Gastroesophageal sphincter (tissue), 4 donors: ENCODE measurements around the gene METTL6. TPM values are rescaled to one million over a fixed set of nuclear protein-coding genes. Genes with fewer than 3 reads are reported as not detected.

Source experiments
- ATAC-seq: fragments of 150-250 bp; one replicate; pipeline ENCODE4 v1.9.1; 2016; ENCODE audit warnings: mild to moderate bottlenecking, moderate library complexity
- H3K27ac ChIP-seq, 4 donors: fragments of 200-600 bp; sonication (generic) in 3 of 4; 1 replicate in 3 of 4; 2 replicates in 1 of 4; pipeline ENCODE4 v1.5.1; 2016 to 2019
- H3K27me3 ChIP-seq: fragments of 200-600 bp; sonication (generic); one replicate; pipeline ENCODE4 v1.5.1; 2019
- H3K36me3 ChIP-seq, 2 donors: fragments of 200-600 bp; sonication (generic); one replicate each; pipeline ENCODE4 v1.5.1; 2019; ENCODE audit warnings: control low read depth in 1 of 2
- H3K4me1 ChIP-seq, 3 donors: fragments of 200-600 bp; sonication (generic); 1 replicate in 2 of 3; 2 replicates in 1 of 3; pipeline ENCODE4 v1.5.1; 2016 to 2019; ENCODE audit warnings: control low read depth in 2 of 3
- H3K4me3 ChIP-seq, 2 donors: fragments of 200-600 bp; sonication (generic); one replicate each; pipeline ENCODE4 v1.5.1; 2019; ENCODE audit warnings: mild to moderate bottlenecking in 1 of 2, moderate library complexity in 1 of 2
- H3K9me3 ChIP-seq, 3 donors: fragments of 200-600 bp; sonication (generic); one replicate each; pipeline ENCODE4 v1.5.1; 2017 to 2019; ENCODE audit warnings: control low read depth in 2 of 3
- EP300 ChIP-seq: sonication (generic); formaldehyde crosslinking; IDR thresholded peaks from one replicate; pipeline ENCODE4 v1.6.1; 2017; ENCODE audit warnings: antibody characterized with exemption, mild to moderate bottlenecking
- POLR2A ChIP-seq, 2 donors: fragments of 450-650 bp; IDR thresholded peaks; one replicate each; pipeline ENCODE4 v1.6.1; 2017; ENCODE audit warnings: antibody characterized with exemption in 2 of 2, mild to moderate bottlenecking in 2 of 2, moderate library complexity in 1 of 2
- POLR2AphosphoS5 ChIP-seq: sonication (generic); formaldehyde crosslinking; IDR thresholded peaks from one replicate; pipeline ENCODE4 v1.6.1; 2017; ENCODE audit warnings: antibody characterized with exemption
- WGBS, 2 donors: methylation state at CpG; one replicate each; pipeline ENCODE4 v1.1.5; 2018; ENCODE audit warnings: low coverage in 1 of 2; 5-methylcytosine and 5-hydroxymethylcytosine counted together
- total RNA-seq, 4 donors: library from RNA; depleted of rRNA; stranded (reverse); fragments of >200 nt; gene quantifications; one replicate each; pipeline ENCODE4 v1.1.0, GENCODE V29; 2016
- TF ChIP-seq, protein P1 (sequence below), 4 experiments: fragments of 200-600 bp in 2 of 4; fragments of 450-650 bp in 2 of 4; sonication (generic) in 1 of 4; IDR thresholded peaks; one replicate each; pipeline ENCODE4 v1.5.1; 2017 to 2019; ENCODE audit warnings: antibody characterized with exemption in 4 of 4, mild to moderate bottlenecking in 2 of 4, moderate library complexity in 2 of 4

METTL6 gene, protein sequence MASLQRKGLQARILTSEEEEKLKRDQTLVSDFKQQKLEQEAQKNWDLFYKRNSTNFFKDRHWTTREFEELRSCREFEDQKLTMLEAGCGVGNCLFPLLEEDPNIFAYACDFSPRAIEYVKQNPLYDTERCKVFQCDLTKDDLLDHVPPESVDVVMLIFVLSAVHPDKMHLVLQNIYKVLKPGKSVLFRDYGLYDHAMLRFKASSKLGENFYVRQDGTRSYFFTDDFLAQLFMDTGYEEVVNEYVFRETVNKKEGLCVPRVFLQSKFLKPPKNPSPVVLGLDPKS
- total RNA-seq = 10 to 100 TPM in 3 of 4 donors, 1 to 10 TPM in 1; 9.0 to 17.1 (median 11.7) TPM

DNA sequence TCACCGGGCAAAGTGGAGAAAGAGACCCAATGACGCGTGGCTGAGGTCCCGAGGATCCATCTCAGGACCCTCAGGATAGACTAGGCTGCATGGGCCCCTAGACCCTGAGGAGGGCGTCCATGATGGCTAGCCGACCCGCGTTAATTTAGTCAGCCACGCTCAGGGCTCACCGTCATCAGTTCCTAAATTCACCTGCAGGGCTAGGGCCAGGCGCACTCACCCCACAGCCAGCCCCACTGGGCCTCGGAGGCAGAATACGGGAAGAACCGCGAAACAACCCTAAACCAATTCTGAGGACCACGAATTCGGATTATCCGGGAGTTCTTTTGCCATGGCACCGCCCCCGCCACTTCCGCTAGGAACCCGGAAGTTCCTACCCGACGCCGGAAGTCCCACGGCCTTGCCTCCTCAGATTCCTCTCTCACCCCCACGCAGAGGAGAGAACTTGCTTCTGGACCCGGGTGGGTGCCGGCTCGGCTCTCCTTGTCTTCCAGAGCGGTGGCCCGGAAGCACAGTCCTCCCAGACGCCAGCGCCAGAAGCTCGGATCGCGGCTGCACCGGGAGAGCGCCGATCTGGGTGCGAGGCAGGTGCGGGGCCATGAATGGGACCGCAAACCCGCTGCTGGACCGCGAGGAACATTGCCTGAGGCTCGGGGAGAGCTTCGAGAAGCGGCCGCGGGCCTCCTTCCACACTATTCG lies at the start of gene METTL6, which contains the start of gene EAF1:
Gene METTL6, minus strand, starts transcription at position 363 of the 699 bp plus-strand sequence. CDS start 1,033 bp downstream, outside the sequence.
Gene EAF1, plus strand, starts transcription at position 417 of the 699 bp plus-strand sequence. Its CDS starts 182 bp downstream, at position 599.
- TF ChIP-seq POLR2AphosphoS5 (peak; percentile 69), POLR2A (IDR thresholded peaks at IDR 0.05) (peak in 1 of 2 donors; percentile 25), EP300 (no peak)
- TF ChIP-seq, protein P1, sequence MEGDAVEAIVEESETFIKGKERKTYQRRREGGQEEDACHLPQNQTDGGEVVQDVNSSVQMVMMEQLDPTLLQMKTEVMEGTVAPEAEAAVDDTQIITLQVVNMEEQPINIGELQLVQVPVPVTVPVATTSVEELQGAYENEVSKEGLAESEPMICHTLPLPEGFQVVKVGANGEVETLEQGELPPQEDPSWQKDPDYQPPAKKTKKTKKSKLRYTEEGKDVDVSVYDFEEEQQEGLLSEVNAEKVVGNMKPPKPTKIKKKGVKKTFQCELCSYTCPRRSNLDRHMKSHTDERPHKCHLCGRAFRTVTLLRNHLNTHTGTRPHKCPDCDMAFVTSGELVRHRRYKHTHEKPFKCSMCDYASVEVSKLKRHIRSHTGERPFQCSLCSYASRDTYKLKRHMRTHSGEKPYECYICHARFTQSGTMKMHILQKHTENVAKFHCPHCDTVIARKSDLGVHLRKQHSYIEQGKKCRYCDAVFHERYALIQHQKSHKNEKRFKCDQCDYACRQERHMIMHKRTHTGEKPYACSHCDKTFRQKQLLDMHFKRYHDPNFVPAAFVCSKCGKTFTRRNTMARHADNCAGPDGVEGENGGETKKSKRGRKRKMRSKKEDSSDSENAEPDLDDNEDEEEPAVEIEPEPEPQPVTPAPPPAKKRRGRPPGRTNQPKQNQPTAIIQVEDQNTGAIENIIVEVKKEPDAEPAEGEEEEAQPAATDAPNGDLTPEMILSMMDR (IDR thresholded peaks at IDR 0.05) = peak in 1 of 4 experiments; percentile 32
- H3K4me1 ChIP-seq = peaks cover 0 to 55% (median 18%) of the 10 kb centered on the region in 3 donors
- ATAC-seq = peak; percentile 83
- H3K36me3 ChIP-seq = peaks cover 0 to 54% of the 10 kb centered on the region in 2 donors
- no peaks in the 10 kb centered on the region for H3K27me3 ChIP-seq
- WGBS, 2 donors = 2 to 3% methylated on average over 7 to 13 of the region's 52 CpGs
- peak within 1 kb of the TSS; percentile 80 to 88 (median 86) for H3K27ac ChIP-seq
- H3K4me3 ChIP-seq = peak within 1 kb of the TSS; percentile 82 to 99
- no peaks in the 10 kb centered on the region for H3K9me3 ChIP-seq

DNA sequence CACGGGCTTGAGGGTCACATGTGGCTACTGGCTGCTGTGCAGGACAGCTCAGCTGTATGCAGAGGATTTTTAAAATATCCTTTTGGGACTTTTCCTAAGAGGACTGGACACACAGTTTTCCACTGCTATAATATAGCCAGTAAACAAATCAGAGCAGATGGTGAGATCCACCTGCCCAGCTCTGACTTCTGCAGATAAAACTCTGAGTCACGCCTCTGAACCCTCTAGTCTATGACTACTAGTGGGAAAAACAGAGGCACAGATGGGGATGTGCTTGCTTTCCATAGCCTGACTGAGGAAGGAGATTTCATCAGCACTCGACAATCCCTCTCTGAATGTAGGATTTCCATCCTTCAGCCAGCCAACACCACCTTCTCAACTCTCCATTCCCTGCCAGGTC lies 49.0 kb upstream of the METTL6 start:
- no peaks in the 10 kb centered on the region for H3K27me3 ChIP-seq
- TF ChIP-seq POLR2AphosphoS5 (no peak), EP300 (no peak), POLR2A (IDR thresholded peaks at IDR 0.05) (no peak)
- TF ChIP-seq, protein P1 (IDR thresholded peaks at IDR 0.05) = no peak
- H3K27ac ChIP-seq = no peak overlapping the region
- H3K9me3 ChIP-seq = no peaks in the 10 kb centered on the region
- H3K36me3 ChIP-seq = peaks cover 0 to 2% of the 10 kb centered on the region in 2 donors
- ATAC-seq = no peak
- H3K4me1 ChIP-seq = no peaks in the 10 kb centered on the region
- no peak overlapping the region for H3K4me3 ChIP-seq
- WGBS, 2 donors = 40 to 67% methylated on average over 1 of the region's 3 CpGs

DNA sequence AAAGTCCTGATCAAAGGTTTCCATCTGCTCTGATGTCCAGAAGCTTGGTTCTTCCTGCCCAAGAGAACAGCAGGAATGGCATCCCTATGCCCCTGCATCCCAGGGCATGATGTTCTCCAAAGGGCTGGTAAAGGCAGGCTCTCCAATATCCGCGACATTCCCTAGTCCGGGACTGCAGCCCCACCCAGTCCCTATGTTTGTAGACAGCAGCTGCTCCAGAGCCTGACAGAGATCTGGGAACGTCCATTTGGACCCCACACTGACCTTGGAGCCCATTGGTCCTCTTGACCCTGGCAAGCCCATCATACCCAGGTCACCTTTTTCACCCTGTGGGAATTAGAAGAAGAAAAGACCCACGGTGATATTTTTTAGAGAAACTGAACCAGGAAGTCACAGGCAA lies 47.8 kb upstream of the METTL6 start:
- 38 to 94% methylated on average over 4 to 5 of the region's 5 CpGs for WGBS, 2 donors

DNA sequence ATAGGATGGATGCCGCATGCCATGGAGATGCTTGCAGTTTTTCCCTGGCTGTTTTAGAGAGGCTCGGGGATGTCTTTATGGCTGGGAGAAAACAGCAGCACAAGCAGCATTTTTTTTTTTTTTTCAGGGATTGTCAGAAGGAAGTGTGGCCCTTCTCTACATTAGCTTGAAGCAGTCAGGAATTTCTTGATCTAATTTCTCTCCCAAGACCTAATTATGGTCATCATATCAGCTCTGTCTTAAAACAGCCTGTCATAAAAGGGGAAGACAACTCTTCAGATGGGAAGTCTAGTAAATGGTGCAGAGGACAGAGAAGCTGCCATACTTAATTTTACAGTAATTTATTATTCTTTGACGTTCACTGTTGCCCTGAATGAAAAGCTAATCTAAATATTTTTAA lies 44.5 kb upstream of the METTL6 start:
- ATAC-seq = no peak
- Histone ChIP-seq H3K4me1 (no peaks in the 10 kb centered on the region), H3K9me3 (no peaks in the 10 kb centered on the region), H3K27me3 (no peaks in the 10 kb centered on the region), H3K36me3 (peaks cover 0 to 10% of the 10 kb centered on the region in 2 donors), H3K4me3 (no peak overlapping the region), H3K27ac (no peak overlapping the region)
- WGBS, 2 donors = 68 to 88% methylated on average over 3 of the region's 3 CpGs
- no peak for TF ChIP-seq EP300
- TF ChIP-seq POLR2A (IDR thresholded peaks at IDR 0.05) = no peak
- no peak for TF ChIP-seq POLR2AphosphoS5
- TF ChIP-seq, protein P1 (IDR thresholded peaks at IDR 0.05) = no peak

More for the DNA sequence above, 47.8 kb upstream of the METTL6 start:
- Histone ChIP-seq H3K4me3 (no peak overlapping the region), H3K27ac (no peak overlapping the region), H3K36me3 (peaks cover 0 to 10% of the 10 kb centered on the region in 2 donors), H3K27me3 (no peaks in the 10 kb centered on the region), H3K9me3 (no peaks in the 10 kb centered on the region), H3K4me1 (no peaks in the 10 kb centered on the region)
- TF ChIP-seq POLR2AphosphoS5 = no peak
- TF ChIP-seq POLR2A (IDR thresholded peaks at IDR 0.05) = no peak
- TF ChIP-seq, protein P1 (IDR thresholded peaks at IDR 0.05) = no peak
- TF ChIP-seq EP300 = no peak
- no peak for ATAC-seq
